ENCODE data around the gene FOXP1.

Gene FOXP1

DNA sequence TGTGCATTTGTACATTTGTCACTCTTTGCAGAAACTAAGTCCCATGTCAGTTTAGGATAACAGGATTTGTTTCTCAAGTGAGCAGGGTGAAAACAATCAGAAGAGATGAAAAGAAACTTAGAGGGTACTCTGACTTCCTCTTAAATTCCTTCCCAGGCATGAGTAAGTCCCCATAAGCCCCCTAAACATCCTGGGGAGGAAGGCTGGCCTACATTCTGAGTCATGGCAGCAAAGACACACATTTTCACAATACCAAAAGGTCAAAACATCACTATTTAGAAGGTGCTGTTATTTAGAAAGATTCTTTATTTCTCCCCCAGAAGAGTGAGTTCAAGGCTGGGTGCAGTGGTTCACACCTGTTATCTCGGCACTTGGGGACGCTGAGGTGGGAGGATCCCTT is 7.6 kb upstream of the FOXP1 start:
- Histone ChIP-seq H3K27me3 (no peaks in the 10 kb centered on the region), H3K36me3 (no peaks in the 10 kb centered on the region), H3K4me1 (ENCODE audit: control insufficient read depth in 1 of 2, insufficient read depth in 1 of 2, low read depth in 1 of 2, low read length in 1 of 2) (peaks cover 8 to 10% of the 10 kb centered on the region in 2 experiments), H3K4me3 (ENCODE audit: low read depth in 1 of 2, low read length in 1 of 2) (no peak overlapping the region), H3K9me3 (no peaks in the 10 kb centered on the region), H3K27ac (no peak overlapping the region)
- TF ChIP-seq, protein P1, sequence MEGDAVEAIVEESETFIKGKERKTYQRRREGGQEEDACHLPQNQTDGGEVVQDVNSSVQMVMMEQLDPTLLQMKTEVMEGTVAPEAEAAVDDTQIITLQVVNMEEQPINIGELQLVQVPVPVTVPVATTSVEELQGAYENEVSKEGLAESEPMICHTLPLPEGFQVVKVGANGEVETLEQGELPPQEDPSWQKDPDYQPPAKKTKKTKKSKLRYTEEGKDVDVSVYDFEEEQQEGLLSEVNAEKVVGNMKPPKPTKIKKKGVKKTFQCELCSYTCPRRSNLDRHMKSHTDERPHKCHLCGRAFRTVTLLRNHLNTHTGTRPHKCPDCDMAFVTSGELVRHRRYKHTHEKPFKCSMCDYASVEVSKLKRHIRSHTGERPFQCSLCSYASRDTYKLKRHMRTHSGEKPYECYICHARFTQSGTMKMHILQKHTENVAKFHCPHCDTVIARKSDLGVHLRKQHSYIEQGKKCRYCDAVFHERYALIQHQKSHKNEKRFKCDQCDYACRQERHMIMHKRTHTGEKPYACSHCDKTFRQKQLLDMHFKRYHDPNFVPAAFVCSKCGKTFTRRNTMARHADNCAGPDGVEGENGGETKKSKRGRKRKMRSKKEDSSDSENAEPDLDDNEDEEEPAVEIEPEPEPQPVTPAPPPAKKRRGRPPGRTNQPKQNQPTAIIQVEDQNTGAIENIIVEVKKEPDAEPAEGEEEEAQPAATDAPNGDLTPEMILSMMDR (IDR thresholded peaks at IDR 0.05) = no peak

DNA sequence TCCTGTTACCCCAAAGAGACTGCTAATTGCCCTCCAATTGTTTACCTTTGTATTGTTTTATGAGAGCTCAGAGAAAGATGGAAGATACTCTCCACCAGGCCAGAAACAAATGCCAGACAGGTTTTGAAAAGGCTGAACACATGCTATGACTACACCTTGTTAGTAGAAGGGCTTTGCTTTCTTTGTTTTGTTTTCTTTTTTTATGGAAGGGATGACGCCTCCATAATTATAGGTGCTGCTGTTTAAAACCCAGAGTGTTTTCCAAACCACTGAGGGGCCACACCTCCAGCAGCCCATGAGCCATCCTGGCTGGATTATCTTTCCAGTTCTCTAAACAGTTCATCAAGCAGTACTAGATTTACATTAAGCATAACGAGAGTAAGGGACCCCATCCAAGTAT is 5.6 kb upstream of the FOXP1 start:
- Histone ChIP-seq H3K36me3 (no peaks in the 10 kb centered on the region), H3K27me3 (no peaks in the 10 kb centered on the region), H3K4me3 (ENCODE audit: low read depth in 1 of 2, low read length in 1 of 2) (no peak overlapping the region), H3K9me3 (no peaks in the 10 kb centered on the region), H3K27ac (no peak overlapping the region), H3K4me1 (ENCODE audit: control insufficient read depth in 1 of 2, insufficient read depth in 1 of 2, low read depth in 1 of 2, low read length in 1 of 2) (peaks cover 26 to 29% of the 10 kb centered on the region in 2 experiments)
- TF ChIP-seq, protein P1 (IDR thresholded peaks at IDR 0.05) = no peak

DNA sequence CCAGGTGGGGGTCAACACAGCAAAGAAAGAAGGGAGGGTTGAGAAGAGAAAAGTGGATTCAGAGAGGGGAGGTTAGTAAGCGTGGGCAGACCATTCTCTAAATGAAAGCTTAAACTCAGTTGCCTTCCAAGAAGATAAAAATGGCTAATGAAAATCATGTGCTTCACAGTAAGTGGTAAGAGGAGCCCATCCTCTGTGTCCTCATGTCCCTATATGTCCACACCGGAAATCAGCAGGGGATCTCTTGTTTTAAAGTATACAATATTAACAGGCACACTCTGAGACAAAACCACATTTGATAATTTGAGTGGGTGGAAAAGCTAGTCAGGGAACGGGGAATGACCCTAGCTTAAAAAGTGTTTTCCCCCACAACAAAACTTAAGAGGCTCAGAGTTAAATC is 4.4 kb upstream of the FOXP1 start:
- Histone ChIP-seq H3K4me3 (ENCODE audit: low read depth in 1 of 2, low read length in 1 of 2) (no peak overlapping the region), H3K36me3 (no peaks in the 10 kb centered on the region), H3K27ac (no peak overlapping the region), H3K27me3 (no peaks in the 10 kb centered on the region), H3K9me3 (no peaks in the 10 kb centered on the region), H3K4me1 (ENCODE audit: control insufficient read depth in 1 of 2, insufficient read depth in 1 of 2, low read depth in 1 of 2, low read length in 1 of 2) (peaks cover 26% of the 10 kb centered on the region in 2 experiments)
- TF ChIP-seq, protein P1 (IDR thresholded peaks at IDR 0.05) = no peak

DNA sequence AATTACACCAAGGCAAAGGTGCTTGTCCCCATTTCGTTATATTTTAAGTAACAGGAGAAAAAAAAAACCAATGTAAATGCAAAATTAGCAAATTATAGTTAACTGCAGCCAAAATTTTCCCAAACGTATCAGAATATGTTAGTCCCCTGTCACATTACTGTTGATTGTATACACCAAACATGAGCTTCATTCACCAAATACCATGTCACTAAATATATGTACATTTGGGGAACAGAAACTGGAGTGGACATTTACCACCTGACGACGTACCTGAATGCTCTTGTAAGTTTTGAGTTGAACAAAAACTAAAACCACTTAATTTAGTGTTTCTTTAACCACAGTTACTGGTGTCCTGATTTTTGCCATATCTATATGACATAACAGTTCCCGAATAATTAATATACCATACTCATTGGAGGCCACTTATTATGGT is 3.3 kb upstream of the FOXP1 start:
- no peak overlapping the region for H3K4me3 ChIP-seq (ENCODE audit: low read depth in 1 of 2, low read length in 1 of 2)
- TF ChIP-seq, protein P1 (IDR thresholded peaks at IDR 0.05) = peak; percentile 4
- no peaks in the 10 kb centered on the region for H3K9me3 ChIP-seq
- no peaks in the 10 kb centered on the region for H3K36me3 ChIP-seq
- peaks cover 26% of the 10 kb centered on the region in 2 experiments for H3K4me1 ChIP-seq (ENCODE audit: control insufficient read depth in 1 of 2, insufficient read depth in 1 of 2, low read depth in 1 of 2, low read length in 1 of 2)
- H3K27ac ChIP-seq = peak overlapping the region; percentile 100
- no peaks in the 10 kb centered on the region for H3K27me3 ChIP-seq

GRCh38 chr3:71585887-71586809 is 2.6 kb upstream of the FOXP1 start:
- TF ChIP-seq, protein P1 (IDR thresholded peaks at IDR 0.05) = peak; percentile 49
- no peak overlapping the region for H3K4me3 ChIP-seq (ENCODE audit: low read depth in 1 of 2, low read length in 1 of 2)
- peak overlapping the region; percentile 100 for H3K27ac ChIP-seq
- H3K36me3 ChIP-seq = no peaks in the 10 kb centered on the region
- peaks cover 29 to 32% of the 10 kb centered on the region in 2 experiments for H3K4me1 ChIP-seq (ENCODE audit: control insufficient read depth in 1 of 2, insufficient read depth in 1 of 2, low read depth in 1 of 2, low read length in 1 of 2)
- H3K27me3 ChIP-seq = no peaks in the 10 kb centered on the region
- H3K9me3 ChIP-seq = no peaks in the 10 kb centered on the region
